Femur (tissue), 1 donor: ENCODE results near the gene OR13D1.
A peak's percentile ranks its signal among the peaks of the same experiment; 100 is the strongest.
"Not testable (repeated sequence)": the region's sequence is repeated elsewhere in the genome, so short reads cannot be mapped to it uniquely, and the experiment has no call there.

Source experiments
- DNase-seq: peaks from one replicate; pipeline ENCODE4 v3.0.0-alpha.2; 2017

OR13D1 gene

GRCh38 chr9:104694218-104694617 lies at the start of gene OR13D1:
Gene OR13D1, plus strand, starts transcription at chr9:104694518. Its CDS starts 0 bp downstream, at chr9:104694518.
- DNase-seq: no peak

- no peak for DNase-seq
Measured at GRCh38 chr9:104658496-104659195, 35.7 kb upstream of the OR13D1 start.

- DNase-seq: no peak
Measured at GRCh38 chr9:104675611-104676010, 18.7 kb upstream of the OR13D1 start.

- no peak for DNase-seq
Measured at GRCh38 chr9:104682642-104683041, 11.7 kb upstream of the OR13D1 start.

- DNase-seq: no peak
Measured at GRCh38 chr9:104686081-104686480, 8.2 kb upstream of the OR13D1 start.

- DNase-seq: no peak
Measured at GRCh38 chr9:104700306-104700705, 6.0 kb downstream of the OR13D1 start.

GRCh38 chr9:104708737-104709136 lies 14.4 kb downstream of the OR13D1 start:
- not testable (repeated sequence) for DNase-seq

GRCh38 chr9:104711604-104712003 lies 17.3 kb downstream of the OR13D1 start:
- DNase-seq: no peak

- no peak for DNase-seq
Measured at GRCh38 chr9:104725014-104725413, 30.7 kb downstream of the OR13D1 start.

GRCh38 chr9:104738452-104738851 lies 44.1 kb downstream of the OR13D1 start:
- DNase-seq: no peak

GRCh38 chr9:104740621-104741020 lies 46.3 kb downstream of the OR13D1 start:
- DNase-seq: no peak

GRCh38 chr9:104743376-104743985 lies 49.2 kb downstream of the OR13D1 start:
- peak; percentile 47 for DNase-seq
